ENCODE results near the gene MCMBP. TPM values are rescaled to one million over a fixed set of nuclear protein-coding genes. Genes with fewer than 3 reads are reported as not detected.

Gene MCMBP
- total RNA-seq, 1 experiment from 2014 or later, result 36.1 TPM

- Histone ChIP-seq H3K27ac (ENCODE audit: low read length) (no peak overlapping the region), H2AFZ (ENCODE audit: low read length) (no peak overlapping the region), H3K4me1 (ENCODE audit: insufficient read depth, low read length) (peaks cover 10% of the 10 kb centered on the region; the same call in 1 of the 2 replicates), H3K9me2 (replicated peaks; ENCODE audit: low read length) (no peaks in the 10 kb centered on the region), H3K27me3 (ENCODE audit: low read length) (no peaks in the 10 kb centered on the region), H4K20me1 (ENCODE audit: low read length) (no peaks in the 10 kb centered on the region), H3K79me2 (ENCODE audit: low read length) (no peaks in the 10 kb centered on the region), H3K9ac (ENCODE audit: low read length) (no peak overlapping the region), H3K36me3 (ENCODE audit: low read depth, low read length) (no peaks in the 10 kb centered on the region), H3K9me3 (ENCODE audit: low read length) (no peaks in the 10 kb centered on the region), H3K4me3 (ENCODE audit: low read length) (no peak overlapping the region), H3K4me2 (ENCODE audit: low read length) (no peak overlapping the region), H3F3A (ENCODE audit: low read length, unreplicated experiment) (no peaks in the 10 kb centered on the region)
- TF ChIP-seq CTCF (conservative IDR thresholded peaks at IDR 0.05; ENCODE audit: low read depth, low read length) (no peak), EZH2 (IDR thresholded peaks at IDR 0.05; ENCODE audit: low read length, unreplicated experiment) (no peak), EZH2phosphoT487 (IDR thresholded peaks at IDR 0.05; ENCODE audit: borderline replicate concordance, low read length) (no peak)
- intact Hi-C loops (cut with micrococcal nuclease), result no loop called here
- ChIA-PET POLR2A (ENCODE audit: unreplicated experiment) (no interaction called here), CTCF (no interaction called here)
- no peak for DNase-seq
- ATAC-seq, result no peak
- no TSS peak for BruUV-seq (replicated peaks)
Observed at GRCh38 chr10:119782981-119783664, 89.5 kb downstream of the MCMBP start.

GRCh38 chr10:119781498-119781897, 91.1 kb downstream of the MCMBP start:
- ATAC-seq (no peak), DNase-seq (no peak)
- CTCF ChIA-PET, result no interaction called here
- Histone ChIP-seq H4K20me1 (ENCODE audit: low read length) (no peaks in the 10 kb centered on the region), H3K4me1 (ENCODE audit: insufficient read depth, low read length) (peaks cover 10% of the 10 kb centered on the region; the same call in 1 of the 2 replicates), H3K9ac (ENCODE audit: low read length) (no peak overlapping the region), H3K4me2 (ENCODE audit: low read length) (no peak overlapping the region), H3K27me3 (ENCODE audit: low read length) (no peaks in the 10 kb centered on the region), H2AFZ (ENCODE audit: low read length) (no peak overlapping the region), H3K9me2 (replicated peaks; ENCODE audit: low read length) (no peaks in the 10 kb centered on the region), H3K4me3 (ENCODE audit: low read length) (no peak overlapping the region), H3K27ac (ENCODE audit: low read length) (no peak overlapping the region), H3K79me2 (ENCODE audit: low read length) (no peaks in the 10 kb centered on the region), H3K9me3 (ENCODE audit: low read length) (no peaks in the 10 kb centered on the region), H3K36me3 (ENCODE audit: low read depth, low read length) (no peaks in the 10 kb centered on the region), H3F3A (ENCODE audit: low read length, unreplicated experiment) (no peaks in the 10 kb centered on the region)
- TF ChIP-seq EZH2phosphoT487 (IDR thresholded peaks at IDR 0.05; ENCODE audit: borderline replicate concordance, low read length) (no peak), EZH2 (IDR thresholded peaks at IDR 0.05; ENCODE audit: low read length, unreplicated experiment) (no peak), CTCF (conservative IDR thresholded peaks at IDR 0.05; ENCODE audit: low read depth, low read length) (no peak)
- POLR2A ChIA-PET (ENCODE audit: unreplicated experiment), result no interaction called here
- intact Hi-C loops (cut with micrococcal nuclease), result no loop called here
- no TSS peak for BruUV-seq (replicated peaks)

GRCh38 chr10:119780879-119781480, 91.7 kb downstream of the MCMBP start:
- Histone ChIP-seq H3K79me2 (ENCODE audit: low read length) (no peaks in the 10 kb centered on the region), H3F3A (ENCODE audit: low read length, unreplicated experiment) (no peaks in the 10 kb centered on the region), H4K20me1 (ENCODE audit: low read length) (no peaks in the 10 kb centered on the region), H3K9ac (ENCODE audit: low read length) (no peak overlapping the region), H3K9me3 (ENCODE audit: low read length) (no peaks in the 10 kb centered on the region), H3K4me3 (ENCODE audit: low read length) (no peak overlapping the region), H3K4me2 (ENCODE audit: low read length) (no peak overlapping the region), H2AFZ (ENCODE audit: low read length) (no peak overlapping the region), H3K4me1 (ENCODE audit: insufficient read depth, low read length) (peaks cover 7% of the 10 kb centered on the region; the same call in 1 of the 2 replicates), H3K27ac (ENCODE audit: low read length) (no peak overlapping the region), H3K9me2 (replicated peaks; ENCODE audit: low read length) (no peaks in the 10 kb centered on the region), H3K36me3 (ENCODE audit: low read depth, low read length) (no peaks in the 10 kb centered on the region), H3K27me3 (ENCODE audit: low read length) (no peaks in the 10 kb centered on the region)
- ATAC-seq, result no peak
- ChIA-PET CTCF (interaction anchor here (0.5 kb wide), 1 partner anchor 11 kb away, joined by 3 read pairs; no protein-coding TSS in a partner anchor), POLR2A (ENCODE audit: unreplicated experiment) (no interaction called here)
- DNase-seq, result no peak
- no peak for TF ChIP-seq CTCF (conservative IDR thresholded peaks at IDR 0.05; ENCODE audit: low read depth, low read length)
- TF ChIP-seq EZH2 (IDR thresholded peaks at IDR 0.05; ENCODE audit: low read length, unreplicated experiment), result no peak
- no peak for TF ChIP-seq EZH2phosphoT487 (IDR thresholded peaks at IDR 0.05; ENCODE audit: borderline replicate concordance, low read length)
- BruUV-seq (replicated peaks), result no TSS peak
- intact Hi-C loops (cut with micrococcal nuclease), result no loop called here

All from PC-3 (cell line).